HCT116 (cell line): ENCODE data around the gene FLG. TPM values are rescaled to one million over a fixed set of nuclear protein-coding genes. Genes with fewer than 3 reads are reported as not detected.

Experiments used
- ATAC-seq: fragments of 200-7000 bp; cut with Tn5 transposase; 2 replicates; pipeline ENCODE4 v1.9.1; 2020; ENCODE audit warnings: mild to moderate bottlenecking, moderate library complexity
- BruUV-seq: library from RNA; stranded (reverse); fragments of 400-500 nt; replicated peaks from 2 replicates; lab custom pipeline; 2021; lab: Mats Ljungman, UMichigan
- CTCF ChIA-PET: fragments of 300-600 bp; sonication (Branson Sonifier 250); formaldehyde crosslinking; loops from one replicate; lab custom pipeline; 2021; ENCODE audit warnings: antibody characterized with exemption; lab: Charles Lee
- POLR2A ChIA-PET: fragments of 300-600, 350-600 bp; sonication (Branson Sonifier 250); formaldehyde crosslinking; loops from one replicate; lab custom pipeline; 2021; ENCODE audit warnings: antibody characterized with exemption; lab: Charles Lee
- RAD21 ChIA-PET, 2 experiments: fragments of 300-600 bp; sonication (Branson Sonifier 250); formaldehyde crosslinking; loops; one replicate each; lab custom pipeline; 2023; ENCODE audit warnings: low total read pairs in 2 of 2; ENCODE audit not compliant: uncharacterized antibody in 2 of 2, unreplicated experiment in 2 of 2, low non-redundant PET in 1 of 2; lab: Charles Lee
- DNase-seq: peaks from one replicate; pipeline ENCODE4 v3.0.0-alpha.2; 2010; ENCODE audit warnings: low read depth, low spot score
- H2AFZ ChIP-seq: fragments of 200-600 bp; shearing (Covaris generic), sonication (generic); 2 replicates; pipeline ENCODE4 v1.6.1; 2017; ENCODE audit warnings: low read depth, mixed run types, mixed read lengths, antibody characterized with exemption, low read length; ENCODE audit not compliant: poor library complexity, severe bottlenecking
- H3K27ac ChIP-seq: 2 replicates; pipeline ENCODE4 v1.5.1; 2012; ENCODE audit warnings: low read depth, low read length
- H3K27me3 ChIP-seq: fragments of 200-600 bp; sonication (generic); 2 replicates; pipeline ENCODE4 v1.6.1; 2016; ENCODE audit warnings: mixed run types, low read length, mixed read lengths; ENCODE audit not compliant: insufficient read depth
- H3K36me3 ChIP-seq, 2 experiments: fragments of 200-500 bp in 1 of 2; fragments of 200-600 bp in 1 of 2; sonication (Bioruptor generic) in 1 of 2; sonication (generic) in 1 of 2; 2 replicates each; pipeline versions ENCODE4 v1.5.1 to v1.6.1; 2014 to 2016; ENCODE audit warnings: low read length in 2 of 2, inconsistent platforms in 1 of 2, mixed read lengths in 1 of 2, mixed run types in 1 of 2; ENCODE audit not compliant: insufficient read depth in 2 of 2, control insufficient read depth in 1 of 2
- H3K4me1 ChIP-seq, 2 experiments: fragments of 200-600 bp in 1 of 2; sonication (generic) in 1 of 2; 2 replicates each; pipeline versions ENCODE4 v1.5.1 to v1.6.1; 2012 to 2017; ENCODE audit warnings: low read length in 2 of 2, inconsistent platforms in 1 of 2, mild to moderate bottlenecking in 1 of 2, mixed read lengths in 1 of 2, mixed run types in 1 of 2, moderate library complexity in 1 of 2; ENCODE audit not compliant: insufficient read depth in 2 of 2, control insufficient read depth in 1 of 2
- H3K4me2 ChIP-seq: fragments of 200-600 bp; sonication (generic); 2 replicates; pipeline ENCODE4 v1.6.1; 2017; ENCODE audit warnings: mixed run types, low read length, mixed read lengths
- H3K4me3 ChIP-seq, 2 experiments: fragments of 200-600 bp in 1 of 2; sonication (generic) in 1 of 2; replicated peaks in 1 of 2; 2 replicates each; pipeline ENCODE4 v1.5.1; 2011 to 2016; ENCODE audit warnings: low read length in 2 of 2, control low read depth in 1 of 2, low read depth in 1 of 2, mild to moderate bottlenecking in 1 of 2, mixed read lengths in 1 of 2, mixed run types in 1 of 2
- H3K79me2 ChIP-seq: fragments of 200-600 bp; sonication (generic); 2 replicates; pipeline ENCODE4 v1.6.1; 2017; ENCODE audit warnings: mild to moderate bottlenecking, mixed run types, low read length, moderate library complexity, mixed read lengths; ENCODE audit not compliant: insufficient read depth
- H3K9ac ChIP-seq: fragments of 200-600 bp; sonication (generic); 2 replicates; pipeline ENCODE4 v1.6.1; 2016; ENCODE audit warnings: low read length, mixed read lengths
- H3K9me2 ChIP-seq: fragments of 200-600 bp; sonication (generic), shearing (Covaris generic); 2 replicates; pipeline ENCODE4 v1.6.1; 2017; ENCODE audit warnings: mixed run types, mild to moderate bottlenecking, moderate library complexity; ENCODE audit not compliant: insufficient read depth
- H3K9me3 ChIP-seq, 2 experiments: fragments of 200-500 bp in 1 of 2; fragments of 200-600 bp in 1 of 2; sonication (Bioruptor generic) in 1 of 2; sonication (generic) in 1 of 2; 2 replicates each; pipeline ENCODE4 v1.6.1; 2014 to 2017; ENCODE audit warnings: low read length in 2 of 2, mixed read lengths in 2 of 2, inconsistent platforms in 1 of 2, low read depth in 1 of 2, mild to moderate bottlenecking in 1 of 2, mixed run types in 1 of 2, moderate library complexity in 1 of 2; ENCODE audit not compliant: control insufficient read depth in 1 of 2, insufficient read depth in 1 of 2
- H4K20me1 ChIP-seq: fragments of 200-600 bp; sonication (generic), shearing (Covaris generic); 2 replicates; pipeline ENCODE4 v1.6.1; 2017; ENCODE audit warnings: mixed run types, mild to moderate bottlenecking, moderate library complexity; ENCODE audit not compliant: insufficient read depth
- ELF1 ChIP-seq: IDR thresholded peaks from 2 replicates; pipeline ENCODE4 v1.6.1; 2012; ENCODE audit warnings: low read depth, borderline replicate concordance
- RAD21 ChIP-seq: IDR thresholded peaks from 2 replicates; pipeline ENCODE4 v1.6.1; 2012; ENCODE audit warnings: low read depth, mild to moderate bottlenecking
- intact Hi-C: fragments of 100-400 bp; cut with micrococcal nuclease; formaldehyde crosslinking; loops from 2 replicates; pipeline ENCODE4 v1.10.0; 2022
- total RNA-seq: library from RNA; stranded (reverse); gene quantifications from one replicate; pipeline ENCODE4 v1.2.1, GENCODE V29; 2021; ENCODE audit not compliant: unreplicated experiment
- TF ChIP-seq, protein P1 (sequence below): IDR thresholded peaks from 2 replicates; pipeline ENCODE4 v1.6.1; 2012; ENCODE audit warnings: low read depth
- TF ChIP-seq, protein P2 (sequence below): IDR thresholded peaks from 2 replicates; pipeline ENCODE4 v1.6.1; 2012

Gene FLG
- total RNA-seq, 1 experiment from 2014 or later = 0.02 TPM

DNA sequence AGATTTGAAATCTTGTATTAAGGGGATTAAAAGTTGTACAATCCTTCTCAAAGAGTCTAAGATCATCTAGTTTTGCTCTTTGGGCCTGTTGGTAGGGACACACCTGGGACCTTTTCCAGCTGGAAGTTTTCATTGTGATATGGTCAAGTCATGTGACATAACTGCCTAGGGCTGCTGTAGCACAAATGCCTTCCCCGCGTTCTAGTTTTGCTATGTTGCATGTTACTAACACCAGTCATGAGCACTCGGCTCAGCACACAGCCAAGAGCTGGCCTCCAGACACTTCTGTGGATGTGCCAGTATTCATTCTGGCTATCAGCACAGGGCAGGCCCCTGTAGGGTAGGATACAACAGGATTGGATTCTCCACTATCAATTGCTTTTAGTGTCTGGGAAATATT, 49.4 kb upstream of the FLG start:
- Histone ChIP-seq H3K36me3 (no peaks in the 10 kb centered on the region), H3K9me2 (no peaks in the 10 kb centered on the region), H2AFZ (no peak overlapping the region), H3K4me2 (no peak overlapping the region), H3K4me3 (no peak overlapping the region), H3K4me1 (no peaks in the 10 kb centered on the region), H3K27me3 (0 out of 2 replicates have a peak, but pooled peaks cover 11% of the 10 kb centered on the region), H3K9me3 (no peaks in the 10 kb centered on the region), H4K20me1 (no peaks in the 10 kb centered on the region), H3K27ac (no peak overlapping the region), H3K9ac (no peak overlapping the region), H3K79me2 (no peaks in the 10 kb centered on the region)
- ChIA-PET RAD21 (no interaction called here), POLR2A (no interaction called here), CTCF (interaction anchor here (1.5 kb wide), 1 partner anchor 23 kb away, joined by 3 read pairs; no protein-coding TSS in a partner anchor)
- intact Hi-C loops = no loop called here
- BruUV-seq = no TSS peak
- no peak for ATAC-seq
- DNase-seq = no peak
- no peak for TF ChIP-seq ELF1
- TF ChIP-seq RAD21 = no peak

DNA sequence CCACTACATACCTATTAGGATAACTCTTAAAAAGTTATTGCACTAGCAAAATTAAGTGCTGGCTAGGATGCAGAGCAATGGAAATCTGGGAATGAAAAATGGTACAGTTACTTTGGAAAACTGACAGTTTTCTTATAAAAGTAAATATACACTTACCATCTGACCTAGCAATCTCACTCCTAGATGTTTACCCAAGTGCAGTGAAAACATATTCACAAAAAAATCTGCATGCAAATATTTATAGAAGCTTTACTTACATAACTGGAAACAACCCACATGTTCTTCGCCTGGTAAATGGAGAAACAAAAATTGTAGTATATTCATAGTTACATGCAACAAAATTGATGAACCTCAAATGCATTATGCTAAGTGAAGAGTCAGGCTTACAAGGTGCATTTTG, 47.6 kb upstream of the FLG start:
- no peak for ATAC-seq
- Histone ChIP-seq H3K36me3 (no peaks in the 10 kb centered on the region), H3K9me2 (no peaks in the 10 kb centered on the region), H4K20me1 (no peaks in the 10 kb centered on the region), H3K9ac (no peak overlapping the region), H3K4me1 (no peaks in the 10 kb centered on the region), H3K27me3 (0 out of 2 replicates have a peak, but pooled peaks cover 11% of the 10 kb centered on the region), H3K4me3 (no peak overlapping the region), H3K9me3 (no peaks in the 10 kb centered on the region; a peak in 1 of 4 replicates), H2AFZ (no peak overlapping the region), H3K27ac (no peak overlapping the region), H3K4me2 (no peak overlapping the region), H3K79me2 (no peaks in the 10 kb centered on the region)
- no TSS peak for BruUV-seq
- intact Hi-C loops = no loop called here
- DNase-seq = no peak
- ChIA-PET CTCF (interaction anchor here (1.2 kb wide), 1 partner anchor 26 kb away, joined by 3 read pairs; no protein-coding TSS in a partner anchor), RAD21 (no interaction called here)
- TF ChIP-seq, protein P1, sequence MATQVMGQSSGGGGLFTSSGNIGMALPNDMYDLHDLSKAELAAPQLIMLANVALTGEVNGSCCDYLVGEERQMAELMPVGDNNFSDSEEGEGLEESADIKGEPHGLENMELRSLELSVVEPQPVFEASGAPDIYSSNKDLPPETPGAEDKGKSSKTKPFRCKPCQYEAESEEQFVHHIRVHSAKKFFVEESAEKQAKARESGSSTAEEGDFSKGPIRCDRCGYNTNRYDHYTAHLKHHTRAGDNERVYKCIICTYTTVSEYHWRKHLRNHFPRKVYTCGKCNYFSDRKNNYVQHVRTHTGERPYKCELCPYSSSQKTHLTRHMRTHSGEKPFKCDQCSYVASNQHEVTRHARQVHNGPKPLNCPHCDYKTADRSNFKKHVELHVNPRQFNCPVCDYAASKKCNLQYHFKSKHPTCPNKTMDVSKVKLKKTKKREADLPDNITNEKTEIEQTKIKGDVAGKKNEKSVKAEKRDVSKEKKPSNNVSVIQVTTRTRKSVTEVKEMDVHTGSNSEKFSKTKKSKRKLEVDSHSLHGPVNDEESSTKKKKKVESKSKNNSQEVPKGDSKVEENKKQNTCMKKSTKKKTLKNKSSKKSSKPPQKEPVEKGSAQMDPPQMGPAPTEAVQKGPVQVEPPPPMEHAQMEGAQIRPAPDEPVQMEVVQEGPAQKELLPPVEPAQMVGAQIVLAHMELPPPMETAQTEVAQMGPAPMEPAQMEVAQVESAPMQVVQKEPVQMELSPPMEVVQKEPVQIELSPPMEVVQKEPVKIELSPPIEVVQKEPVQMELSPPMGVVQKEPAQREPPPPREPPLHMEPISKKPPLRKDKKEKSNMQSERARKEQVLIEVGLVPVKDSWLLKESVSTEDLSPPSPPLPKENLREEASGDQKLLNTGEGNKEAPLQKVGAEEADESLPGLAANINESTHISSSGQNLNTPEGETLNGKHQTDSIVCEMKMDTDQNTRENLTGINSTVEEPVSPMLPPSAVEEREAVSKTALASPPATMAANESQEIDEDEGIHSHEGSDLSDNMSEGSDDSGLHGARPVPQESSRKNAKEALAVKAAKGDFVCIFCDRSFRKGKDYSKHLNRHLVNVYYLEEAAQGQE = no peak
- TF ChIP-seq, protein P2, sequence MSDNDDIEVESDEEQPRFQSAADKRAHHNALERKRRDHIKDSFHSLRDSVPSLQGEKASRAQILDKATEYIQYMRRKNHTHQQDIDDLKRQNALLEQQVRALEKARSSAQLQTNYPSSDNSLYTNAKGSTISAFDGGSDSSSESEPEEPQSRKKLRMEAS = no peak
- TF ChIP-seq, all 23 proteins: peak for 0
- POLR2A ChIA-PET = no interaction called here
